ENCODE results near the gene CDC42SE1. TPM values are rescaled to one million over a fixed set of nuclear protein-coding genes. Genes with fewer than 3 reads are reported as not detected.

Gene CDC42SE1
- total RNA-seq, 1 donor: 49.6 TPM

DNA sequence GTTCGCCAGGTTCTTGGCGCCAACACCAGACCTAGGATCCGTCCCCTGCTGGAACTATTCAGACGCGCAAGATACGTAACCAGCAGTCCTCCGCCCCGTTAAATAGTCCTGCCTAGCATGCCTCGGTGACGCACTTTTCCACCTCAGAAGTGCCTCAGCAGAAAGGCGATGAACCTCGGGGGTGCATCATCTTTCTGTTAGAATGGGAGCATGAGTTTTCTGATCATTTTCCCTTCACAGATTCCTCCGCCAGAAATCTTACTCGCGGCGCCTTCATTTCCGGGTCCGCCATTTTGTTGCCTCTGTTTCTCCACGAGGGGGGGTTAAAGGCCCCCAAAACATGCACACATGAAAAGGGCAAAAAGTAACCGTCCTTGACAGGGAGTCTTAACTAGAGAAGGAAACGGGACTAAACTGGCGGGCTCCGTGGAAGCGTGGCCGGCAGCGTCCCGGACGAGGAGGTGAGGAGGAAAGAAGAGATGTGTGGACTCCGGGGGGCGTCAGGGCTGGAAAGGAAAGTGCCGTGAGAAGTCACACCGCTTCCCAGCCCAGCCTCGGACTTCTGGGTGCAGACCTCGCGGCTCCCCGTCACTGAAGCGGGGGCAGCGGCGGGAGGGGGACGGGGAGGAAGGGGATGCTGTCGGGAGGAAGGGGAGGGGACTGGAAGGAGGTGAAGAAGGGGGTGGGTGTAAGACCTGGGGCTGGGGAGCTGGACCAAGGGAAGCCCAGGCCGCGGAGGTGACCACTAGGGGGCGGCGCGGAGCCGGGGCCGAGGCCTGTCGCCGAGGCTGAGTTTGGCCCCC, 11.3 kb upstream of the CDC42SE1 start, which contains the start of gene GABPB2:
TSS of gene GABPB2 (plus strand) at position 288 of the 803 bp plus-strand sequence. CDS start 17,429 bp downstream, outside the sequence.
- Histone ChIP-seq H3K79me2 (ENCODE audit: insufficient read depth, low read length) (peaks cover 23% of the 10 kb centered on the region), H3K4me2 (ENCODE audit: insufficient read depth, low read length) (peak within 1 kb of the TSS; percentile 99), H2AFZ (ENCODE audit: low read length) (peak within 1 kb of the TSS; percentile 89), H3K9me3 (ENCODE audit: low read depth, low read length) (no peaks in the 10 kb centered on the region), H3K27ac (ENCODE audit: low read depth, low read length) (peak within 1 kb of the TSS; percentile 97), H3K4me1 (ENCODE audit: insufficient read depth, low read length) (peaks cover 7% of the 10 kb centered on the region), H3K27me3 (ENCODE audit: insufficient read depth, low read length) (no peaks in the 10 kb centered on the region), H3K4me3 (ENCODE audit: insufficient read depth, low read length) (peak within 1 kb of the TSS; percentile 96), H3K36me3 (ENCODE audit: insufficient read depth, low read length) (peaks cover 13% of the 10 kb centered on the region), H4K20me1 (ENCODE audit: insufficient read depth, low read length) (no peaks in the 10 kb centered on the region)
- peak; percentile 96 for DNase-seq (ENCODE audit: insufficient read length, low spot score, missing footprints)
- TF ChIP-seq CTCF (IDR thresholded peaks at IDR 0.05; ENCODE audit: extremely low read depth, low read depth, low read length): peak; percentile 61

- Histone ChIP-seq H3K4me3 (ENCODE audit: insufficient read depth, low read length) (no peak overlapping the region), H3K36me3 (ENCODE audit: insufficient read depth, low read length) (peaks cover 13% of the 10 kb centered on the region), H3K27ac (ENCODE audit: low read depth, low read length) (peak overlapping the region; percentile 97), H4K20me1 (ENCODE audit: insufficient read depth, low read length) (no peaks in the 10 kb centered on the region), H3K4me1 (ENCODE audit: insufficient read depth, low read length) (peaks cover 7% of the 10 kb centered on the region), H3K4me2 (ENCODE audit: insufficient read depth, low read length) (no peak overlapping the region), H3K79me2 (ENCODE audit: insufficient read depth, low read length) (peaks cover 39% of the 10 kb centered on the region), H3K9me3 (ENCODE audit: low read depth, low read length) (no peaks in the 10 kb centered on the region), H2AFZ (ENCODE audit: low read length) (no peak overlapping the region), H3K27me3 (ENCODE audit: insufficient read depth, low read length) (no peaks in the 10 kb centered on the region)
- DNase-seq (ENCODE audit: insufficient read length, low spot score, missing footprints): no peak
- TF ChIP-seq CTCF (IDR thresholded peaks at IDR 0.05; ENCODE audit: extremely low read depth, low read depth, low read length): no peak
Measured at GRCh38 chr1:151069103-151069486, 9.7 kb upstream of the CDC42SE1 start.

GRCh38 chr1:151067185-151067584, 7.8 kb upstream of the CDC42SE1 start:
- no peak for DNase-seq (ENCODE audit: insufficient read length, low spot score, missing footprints)
- Histone ChIP-seq H4K20me1 (ENCODE audit: insufficient read depth, low read length) (no peaks in the 10 kb centered on the region), H3K79me2 (ENCODE audit: insufficient read depth, low read length) (peaks cover 45% of the 10 kb centered on the region), H3K36me3 (ENCODE audit: insufficient read depth, low read length) (peaks cover 13% of the 10 kb centered on the region), H3K27me3 (ENCODE audit: insufficient read depth, low read length) (no peaks in the 10 kb centered on the region), H3K4me2 (ENCODE audit: insufficient read depth, low read length) (no peak overlapping the region), H3K9me3 (ENCODE audit: low read depth, low read length) (no peaks in the 10 kb centered on the region), H3K4me1 (ENCODE audit: insufficient read depth, low read length) (peaks cover 18% of the 10 kb centered on the region), H2AFZ (ENCODE audit: low read length) (no peak overlapping the region), H3K27ac (ENCODE audit: low read depth, low read length) (no peak overlapping the region), H3K4me3 (ENCODE audit: insufficient read depth, low read length) (no peak overlapping the region)
- no peak for TF ChIP-seq CTCF (IDR thresholded peaks at IDR 0.05; ENCODE audit: extremely low read depth, low read depth, low read length)

- Histone ChIP-seq H3K4me1 (ENCODE audit: insufficient read depth, low read length) (peaks cover 12% of the 10 kb centered on the region), H3K4me3 (ENCODE audit: insufficient read depth, low read length) (no peak overlapping the region), H3K36me3 (ENCODE audit: insufficient read depth, low read length) (peaks cover 13% of the 10 kb centered on the region), H3K9me3 (ENCODE audit: low read depth, low read length) (no peaks in the 10 kb centered on the region), H3K4me2 (ENCODE audit: insufficient read depth, low read length) (no peak overlapping the region), H3K27me3 (ENCODE audit: insufficient read depth, low read length) (no peaks in the 10 kb centered on the region), H4K20me1 (ENCODE audit: insufficient read depth, low read length) (no peaks in the 10 kb centered on the region), H2AFZ (ENCODE audit: low read length) (no peak overlapping the region), H3K27ac (ENCODE audit: low read depth, low read length) (no peak overlapping the region), H3K79me2 (ENCODE audit: insufficient read depth, low read length) (peaks cover 59% of the 10 kb centered on the region)
- no peak for DNase-seq (ENCODE audit: insufficient read length, low spot score, missing footprints)
- TF ChIP-seq CTCF (IDR thresholded peaks at IDR 0.05; ENCODE audit: extremely low read depth, low read depth, low read length): no peak
Measured at GRCh38 chr1:151065089-151065645, 5.7 kb upstream of the CDC42SE1 start.
